ENCODE results near the gene MCF2L2. TPM values are rescaled to one million over a fixed set of nuclear protein-coding genes. Genes with fewer than 3 reads are reported as not detected.

Gene MCF2L2
- total and polyA plus RNA-seq, 9 donors = 0.12 to 2.2 (median 0.61) TPM

- TF ChIP-seq EP300 (IDR thresholded peaks at IDR 0.05) = no peak
- TF ChIP-seq, protein P1, sequence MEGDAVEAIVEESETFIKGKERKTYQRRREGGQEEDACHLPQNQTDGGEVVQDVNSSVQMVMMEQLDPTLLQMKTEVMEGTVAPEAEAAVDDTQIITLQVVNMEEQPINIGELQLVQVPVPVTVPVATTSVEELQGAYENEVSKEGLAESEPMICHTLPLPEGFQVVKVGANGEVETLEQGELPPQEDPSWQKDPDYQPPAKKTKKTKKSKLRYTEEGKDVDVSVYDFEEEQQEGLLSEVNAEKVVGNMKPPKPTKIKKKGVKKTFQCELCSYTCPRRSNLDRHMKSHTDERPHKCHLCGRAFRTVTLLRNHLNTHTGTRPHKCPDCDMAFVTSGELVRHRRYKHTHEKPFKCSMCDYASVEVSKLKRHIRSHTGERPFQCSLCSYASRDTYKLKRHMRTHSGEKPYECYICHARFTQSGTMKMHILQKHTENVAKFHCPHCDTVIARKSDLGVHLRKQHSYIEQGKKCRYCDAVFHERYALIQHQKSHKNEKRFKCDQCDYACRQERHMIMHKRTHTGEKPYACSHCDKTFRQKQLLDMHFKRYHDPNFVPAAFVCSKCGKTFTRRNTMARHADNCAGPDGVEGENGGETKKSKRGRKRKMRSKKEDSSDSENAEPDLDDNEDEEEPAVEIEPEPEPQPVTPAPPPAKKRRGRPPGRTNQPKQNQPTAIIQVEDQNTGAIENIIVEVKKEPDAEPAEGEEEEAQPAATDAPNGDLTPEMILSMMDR (IDR thresholded peaks at IDR 0.05) = no peak
- TF ChIP-seq POLR2A (IDR thresholded peaks at IDR 0.05) = no peak
- 63 to 73% (median 69%) methylated on average over 5 of the region's 5 CpGs for WGBS, 3 donors
- no peak overlapping the region for H3K4me3 ChIP-seq
- intact Hi-C loops (cut with DNase I) = no loop called here
- no peaks in the 10 kb centered on the region for H3K9me3 ChIP-seq
- no peaks in the 10 kb centered on the region for H3K4me1 ChIP-seq (ENCODE audit: insufficient read depth)
- H3K36me3 ChIP-seq = no peaks in the 10 kb centered on the region
- DNase-seq = no peak
- H3K27ac ChIP-seq = no peak overlapping the region
- no peaks in the 10 kb centered on the region for H3K27me3 ChIP-seq
Measured at GRCh38 chr3:183410280-183410679, 18.1 kb downstream of the MCF2L2 start.

DNA sequence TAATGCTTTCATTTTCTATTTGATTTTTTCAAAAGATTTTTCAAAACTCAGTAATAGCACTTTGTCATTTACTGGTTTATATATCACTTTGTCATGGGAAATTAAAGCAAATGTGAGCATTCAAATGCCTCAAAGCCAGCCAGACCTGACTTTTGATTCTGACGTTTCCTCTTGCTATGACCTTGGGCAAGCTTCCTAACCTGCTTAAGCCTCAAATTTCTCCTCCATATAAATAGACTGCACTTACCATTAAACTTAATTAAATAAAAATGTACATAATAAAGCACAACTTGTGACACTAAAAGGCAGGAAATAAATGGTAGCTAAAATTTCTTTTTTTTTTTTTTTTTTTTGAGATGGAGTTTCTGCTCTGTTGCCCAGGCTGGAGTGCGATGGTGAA is 19.2 kb downstream of the MCF2L2 start:
- DNase-seq = no peak
- Histone ChIP-seq H3K4me1 (ENCODE audit: insufficient read depth) (no peaks in the 10 kb centered on the region), H3K27ac (no peak overlapping the region), H3K9me3 (no peaks in the 10 kb centered on the region), H3K36me3 (no peaks in the 10 kb centered on the region), H3K27me3 (no peaks in the 10 kb centered on the region), H3K4me3 (no peak overlapping the region)
- 44 to 53% (median 51%) methylated on average over 2 of the region's 2 CpGs for WGBS, 3 donors
- no peak for TF ChIP-seq POLR2A (IDR thresholded peaks at IDR 0.05)
- no peak for TF ChIP-seq EP300 (IDR thresholded peaks at IDR 0.05)
- TF ChIP-seq, protein P1 (IDR thresholded peaks at IDR 0.05) = no peak
- intact Hi-C loops (cut with DNase I) = no loop called here

- Histone ChIP-seq H3K9me3 (no peaks in the 10 kb centered on the region), H3K27ac (no peak overlapping the region), H3K27me3 (no peaks in the 10 kb centered on the region), H3K4me1 (ENCODE audit: insufficient read depth) (no peaks in the 10 kb centered on the region), H3K4me3 (no peak overlapping the region), H3K36me3 (no peaks in the 10 kb centered on the region)
- TF ChIP-seq EP300 (IDR thresholded peaks at IDR 0.05) (no peak), POLR2A (IDR thresholded peaks at IDR 0.05) (no peak)
- TF ChIP-seq, protein P1 (IDR thresholded peaks at IDR 0.05) = no peak
- 80 to 98% (median 98%) methylated on average over 1 of the region's 1 CpG for WGBS, 3 donors
- DNase-seq = no peak
- intact Hi-C loops (cut with DNase I) = no loop called here
Measured at GRCh38 chr3:183401678-183402077, 26.7 kb downstream of the MCF2L2 start.

GRCh38 chr3:183400352-183400751 is 28.1 kb downstream of the MCF2L2 start:
- H3K4me3 ChIP-seq = no peak overlapping the region

More at GRCh38 chr3:183400352-183400751, 28.1 kb downstream of the MCF2L2 start:
- TF ChIP-seq EP300 (IDR thresholded peaks at IDR 0.05) (no peak), POLR2A (IDR thresholded peaks at IDR 0.05) (no peak)
- TF ChIP-seq, protein P1 (IDR thresholded peaks at IDR 0.05) = no peak
- no peak for DNase-seq
- H3K9me3 ChIP-seq = no peaks in the 10 kb centered on the region
- no peaks in the 10 kb centered on the region for H3K4me1 ChIP-seq (ENCODE audit: insufficient read depth)
- H3K27ac ChIP-seq = no peak overlapping the region
- WGBS, 3 donors = 66 to 69% (median 69%) methylated on average over 13 of the region's 13 CpGs
- H3K36me3 ChIP-seq = no peaks in the 10 kb centered on the region
- intact Hi-C loops (cut with DNase I) = no loop called here
- no peaks in the 10 kb centered on the region for H3K27me3 ChIP-seq
